A673 (cell line): ENCODE data around the gene ATP1A2. TPM values are rescaled to one million over a fixed set of nuclear protein-coding genes. Genes with fewer than 3 reads are reported as not detected.

Experiments
- BruUV-seq: library from RNA; stranded (reverse); fragments of 400-500 nt; replicated peaks from 2 replicates; lab custom pipeline; 2021; lab: Mats Ljungman, UMichigan
- CTCF ChIA-PET: fragments of 300-600 bp; sonication (Branson Sonifier 250); formaldehyde crosslinking; loops from one replicate; lab custom pipeline; 2022; ENCODE audit warnings: antibody characterized with exemption; lab: Charles Lee
- POLR2A ChIA-PET: fragments of 300-600 bp; sonication (Branson Sonifier 250); formaldehyde crosslinking; loops from one replicate; lab custom pipeline; 2022; ENCODE audit warnings: antibody characterized with exemption; ENCODE audit not compliant: low non-redundant PET; lab: Charles Lee
- DNase-seq: peaks from one replicate; pipeline ENCODE4 v3.0.0-alpha.2; 2015; ENCODE audit warnings: low spot score
- H3K27ac ChIP-seq: fragments of 200-600 bp; sonication (generic); 2 replicates; pipeline ENCODE4 v1.5.1; 2016; ENCODE audit warnings: mixed run types, low read depth, mild to moderate bottlenecking, mixed read lengths, antibody characterized with exemption, low read length; ENCODE audit not compliant: poor library complexity, severe bottlenecking
- H3K27me3 ChIP-seq: fragments of 200-600 bp; sonication (generic); replicated peaks from 2 replicates; pipeline ENCODE4 v1.6.1; 2017; ENCODE audit warnings: mixed run types, low read depth, mild to moderate bottlenecking, mixed read lengths, antibody characterized with exemption, low read length; ENCODE audit not compliant: insufficient read depth, poor library complexity
- H3K36me3 ChIP-seq: fragments of 200-600 bp; sonication (generic); 2 replicates; pipeline ENCODE4 v1.6.1; 2016; ENCODE audit warnings: mixed run types, mild to moderate bottlenecking, mixed read lengths, antibody characterized with exemption, low read length; ENCODE audit not compliant: insufficient read depth, poor library complexity, severe bottlenecking
- H3K4me1 ChIP-seq: fragments of 200-600 bp; sonication (generic); 2 replicates; pipeline ENCODE4 v1.6.1; 2017; ENCODE audit warnings: mixed run types, mild to moderate bottlenecking, mixed read lengths, antibody characterized with exemption, low read length; ENCODE audit not compliant: insufficient read depth, poor library complexity, severe bottlenecking
- H3K4me3 ChIP-seq: fragments of 200-600 bp; sonication (generic); 2 replicates; pipeline ENCODE4 v1.5.1; 2016; ENCODE audit warnings: low read depth, mixed run types, mild to moderate bottlenecking, mixed read lengths, low read length; ENCODE audit not compliant: poor library complexity, severe bottlenecking
- H3K9me3 ChIP-seq: fragments of 200-600 bp; sonication (generic); 2 replicates; pipeline ENCODE4 v1.6.1; 2016; ENCODE audit warnings: mixed run types, low read depth, mild to moderate bottlenecking, mixed read lengths, antibody characterized with exemption, low read length; ENCODE audit not compliant: poor library complexity, severe bottlenecking
- CTCF ChIP-seq: fragments of 300-800, 200-600 bp; sonication (generic); conservative IDR thresholded peaks from 2 replicates; pipeline ENCODE4 v1.5.1; 2017; ENCODE audit warnings: low read depth, mild to moderate bottlenecking, antibody characterized with exemption, low read length, moderate library complexity, mixed read lengths
- EZH2 ChIP-seq: fragments of 200-600 bp; sonication (generic); IDR thresholded peaks from 2 replicates; pipeline ENCODE4 v1.6.1; 2017; ENCODE audit warnings: borderline replicate concordance, low read depth, mild to moderate bottlenecking, mixed read lengths, antibody characterized with exemption, low read length; ENCODE audit not compliant: poor library complexity, severe bottlenecking
- intact Hi-C: fragments of 100-400 bp; cut with micrococcal nuclease; formaldehyde crosslinking; loops from one replicate; pipeline ENCODE4 v1.10.0; 2022; ENCODE audit not compliant: unreplicated experiment
- total RNA-seq: library from RNA; stranded (reverse); gene quantifications from 2 replicates; pipeline ENCODE4 v1.2.3, GENCODE V29; 2021

The ATP1A2 gene
- total RNA-seq, 1 experiment from 2014 or later = not detected

DNA sequence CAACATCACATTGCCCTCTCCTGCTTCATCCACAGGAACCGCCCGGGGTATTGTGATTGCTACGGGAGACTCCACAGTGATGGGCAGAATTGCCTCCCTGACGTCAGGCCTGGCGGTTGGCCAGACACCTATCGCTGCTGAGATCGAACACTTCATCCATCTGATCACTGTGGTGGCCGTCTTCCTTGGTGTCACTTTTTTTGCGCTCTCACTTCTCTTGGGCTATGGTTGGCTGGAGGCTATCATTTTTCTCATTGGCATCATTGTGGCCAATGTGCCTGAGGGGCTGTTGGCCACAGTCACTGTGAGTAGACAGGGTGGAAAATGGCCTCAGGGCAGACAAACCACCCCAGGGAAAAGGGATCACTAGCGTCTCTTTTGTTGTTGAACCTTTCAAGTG, 48.6 kb downstream of the ATP1A2 start:
- H3K36me3 ChIP-seq = no peaks in the 10 kb centered on the region
- no peaks in the 10 kb centered on the region for H3K27me3 ChIP-seq
- no TSS peak for BruUV-seq
- ChIA-PET CTCF (no interaction called here), POLR2A (no interaction called here)
- H3K9me3 ChIP-seq = no peaks in the 10 kb centered on the region
- no peak overlapping the region for H3K27ac ChIP-seq
- DNase-seq = no peak
- intact Hi-C loops = no loop called here
- H3K4me1 ChIP-seq = peaks cover 6% of the 10 kb centered on the region
- no peak overlapping the region for H3K4me3 ChIP-seq
- TF ChIP-seq EZH2 (no peak), CTCF (no peak)

GRCh38 chr1:160166166-160166868, 50.8 kb downstream of the ATP1A2 start:
- BruUV-seq = no TSS peak
- ChIA-PET CTCF (no interaction called here), POLR2A (no interaction called here)
- Histone ChIP-seq H3K27ac (no peak overlapping the region), H3K27me3 (no peaks in the 10 kb centered on the region), H3K36me3 (no peaks in the 10 kb centered on the region), H3K4me3 (no peak overlapping the region), H3K9me3 (no peaks in the 10 kb centered on the region), H3K4me1 (peaks cover 17% of the 10 kb centered on the region)
- no peak for TF ChIP-seq EZH2
- TF ChIP-seq CTCF = no peak
- no peak for DNase-seq
- intact Hi-C loops = no loop called here

- TF ChIP-seq EZH2 = no peak
- no peak for TF ChIP-seq CTCF
- H3K9me3 ChIP-seq = no peaks in the 10 kb centered on the region
- BruUV-seq = no TSS peak
- H3K4me3 ChIP-seq = no peak overlapping the region
- ChIA-PET CTCF (no interaction called here), POLR2A (interaction anchor here (0.6 kb wide), 1 partner anchor 30 kb away, joined by 3 read pairs; no protein-coding TSS in a partner anchor)
- no peak for DNase-seq
- H3K27me3 ChIP-seq = no peaks in the 10 kb centered on the region
- peaks cover 17% of the 10 kb centered on the region for H3K4me1 ChIP-seq
- H3K36me3 ChIP-seq = no peaks in the 10 kb centered on the region
- intact Hi-C loops = no loop called here
- no peak overlapping the region for H3K27ac ChIP-seq
Observed at GRCh38 chr1:160167056-160167455, 51.5 kb downstream of the ATP1A2 start.
